Skeletal muscle satellite cell (primary cell): ENCODE measurements around the gene CTSD.

Experiments used
- H3K27me3 ChIP-seq: 2 replicates; pipeline ENCODE4 v1.7.0; 2013; ENCODE audit warnings: low read length; ENCODE audit not compliant: control insufficient read depth, insufficient read depth
- H3K36me3 ChIP-seq: 2 replicates; pipeline ENCODE4 v1.7.0; 2013; ENCODE audit warnings: mild to moderate bottlenecking, control low read depth, low read length; ENCODE audit not compliant: insufficient read depth
- H3K4me1 ChIP-seq: 2 replicates; pipeline ENCODE4 v1.7.0; 2013; ENCODE audit warnings: low read length; ENCODE audit not compliant: control insufficient read depth, insufficient read depth
- H3K4me2 ChIP-seq: 2 replicates; pipeline ENCODE4 v1.7.0; 2013; ENCODE audit warnings: mild to moderate bottlenecking, low read length
- H3K4me3 ChIP-seq: 2 replicates; pipeline ENCODE4 v1.7.0; 2013; ENCODE audit warnings: low read length
- H3K9ac ChIP-seq: 2 replicates; pipeline ENCODE4 v1.7.0; 2013; ENCODE audit warnings: mild to moderate bottlenecking, low read depth, low read length, moderate library complexity
- H3K9me3 ChIP-seq: replicated peaks from 2 replicates; pipeline ENCODE4 v1.7.0; 2013; ENCODE audit warnings: mild to moderate bottlenecking, control low read depth, low read length

Gene CTSD

GRCh38 chr11:1736447-1736992 is 27.2 kb downstream of the CTSD start:
- H3K36me3 ChIP-seq: no peaks in the 10 kb centered on the region
- H3K9me3 ChIP-seq: peaks cover 3% of the 10 kb centered on the region
- H3K9ac ChIP-seq: no peak overlapping the region
- no peak overlapping the region for H3K4me3 ChIP-seq
- peaks cover 34% of the 10 kb centered on the region for H3K27me3 ChIP-seq
- H3K4me2 ChIP-seq: no peak overlapping the region
- H3K4me1 ChIP-seq: no peaks in the 10 kb centered on the region

- Histone ChIP-seq H3K4me1 (no peaks in the 10 kb centered on the region), H3K9me3 (peaks cover 3% of the 10 kb centered on the region), H3K9ac (no peak overlapping the region), H3K4me3 (no peak overlapping the region), H3K36me3 (no peaks in the 10 kb centered on the region), H3K4me2 (no peak overlapping the region), H3K27me3 (peaks cover 38% of the 10 kb centered on the region)
Measured at GRCh38 chr11:1735271-1735670, 28.5 kb downstream of the CTSD start.

DNA sequence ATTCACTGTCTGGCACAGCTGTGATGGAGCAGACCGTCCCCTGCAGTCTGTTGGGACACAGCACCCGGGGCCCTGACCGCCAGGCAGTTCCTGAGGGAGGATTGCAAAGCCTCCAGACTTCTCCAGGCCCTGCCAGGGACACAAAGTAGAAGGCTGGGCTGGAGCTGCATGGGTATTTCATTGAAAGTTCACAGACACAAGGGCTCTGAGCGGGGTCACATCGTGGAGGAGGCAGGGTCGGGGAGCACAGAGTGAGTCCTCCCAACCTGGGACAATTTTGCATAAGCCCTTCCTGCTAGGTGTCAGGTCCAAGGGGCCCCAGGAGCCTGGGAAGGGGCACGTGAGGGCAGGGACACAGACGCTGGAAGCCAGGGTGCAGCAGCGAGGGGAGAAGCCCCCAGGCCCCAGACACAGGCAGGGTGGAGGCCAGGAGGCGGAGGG is 29.1 kb downstream of the CTSD start:
- H3K36me3 ChIP-seq: no peaks in the 10 kb centered on the region
- H3K27me3 ChIP-seq: peaks cover 44% of the 10 kb centered on the region
- H3K4me1 ChIP-seq: no peaks in the 10 kb centered on the region
- H3K4me3 ChIP-seq: no peak overlapping the region
- H3K9me3 ChIP-seq: peaks cover 3% of the 10 kb centered on the region
- no peak overlapping the region for H3K9ac ChIP-seq
- no peak overlapping the region for H3K4me2 ChIP-seq

DNA sequence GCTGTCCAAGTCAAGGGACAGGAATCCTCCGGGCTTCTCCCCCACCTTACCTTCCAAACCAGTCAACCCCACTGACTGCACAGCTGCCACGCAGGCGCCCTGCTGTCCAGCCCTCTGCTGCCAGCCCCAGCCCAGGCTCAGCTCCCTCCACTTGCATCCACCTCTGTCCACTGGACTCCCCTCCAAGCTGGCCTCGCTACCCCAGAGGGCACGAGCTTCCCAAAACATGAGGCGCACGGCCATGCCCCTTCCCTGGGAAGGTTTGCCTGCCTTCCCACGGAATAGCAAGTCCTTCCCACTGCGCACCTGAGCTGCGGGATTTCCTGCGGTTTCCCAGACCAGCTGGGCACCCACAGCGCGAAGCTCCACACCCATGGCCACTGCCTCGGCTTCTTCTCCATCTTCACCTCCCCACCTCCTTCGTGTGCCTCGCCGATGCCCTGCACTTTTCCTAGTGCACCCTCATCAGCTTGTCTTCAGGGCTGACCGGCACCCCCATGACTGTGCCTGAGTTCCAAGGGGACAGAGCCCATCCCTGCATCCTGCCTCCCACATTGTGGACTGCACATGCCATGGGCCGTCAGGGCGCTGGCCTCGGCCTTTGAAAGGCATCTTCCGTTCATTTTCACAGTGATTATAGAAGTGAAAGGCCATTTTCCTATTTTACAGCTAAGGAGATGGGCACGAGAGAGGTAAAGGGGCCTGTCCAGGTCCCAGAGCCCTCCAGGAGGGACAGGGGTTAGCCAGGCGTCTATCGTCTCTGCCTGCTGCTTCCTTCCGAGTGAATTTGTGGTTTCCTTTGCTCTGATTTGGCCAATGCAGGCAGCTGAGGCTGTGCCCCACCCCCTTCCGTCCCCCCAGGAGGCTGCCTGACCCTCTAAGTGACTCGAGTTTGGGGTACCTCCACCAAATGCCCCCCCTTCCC is 29.7 kb downstream of the CTSD start:
- peaks cover 3% of the 10 kb centered on the region for H3K9me3 ChIP-seq
- peaks cover 50% of the 10 kb centered on the region for H3K27me3 ChIP-seq
- no peak overlapping the region for H3K4me3 ChIP-seq
- no peak overlapping the region for H3K4me2 ChIP-seq
- H3K4me1 ChIP-seq: no peaks in the 10 kb centered on the region
- H3K36me3 ChIP-seq: no peaks in the 10 kb centered on the region
- no peak overlapping the region for H3K9ac ChIP-seq

- Histone ChIP-seq H3K4me1 (no peaks in the 10 kb centered on the region), H3K4me3 (no peak overlapping the region), H3K9me3 (peaks cover under 1% of the 10 kb centered on the region), H3K36me3 (no peaks in the 10 kb centered on the region), H3K27me3 (peaks cover 57% of the 10 kb centered on the region), H3K4me2 (no peak overlapping the region), H3K9ac (no peak overlapping the region)
Measured at GRCh38 chr11:1733009-1733715, 30.6 kb downstream of the CTSD start.

DNA sequence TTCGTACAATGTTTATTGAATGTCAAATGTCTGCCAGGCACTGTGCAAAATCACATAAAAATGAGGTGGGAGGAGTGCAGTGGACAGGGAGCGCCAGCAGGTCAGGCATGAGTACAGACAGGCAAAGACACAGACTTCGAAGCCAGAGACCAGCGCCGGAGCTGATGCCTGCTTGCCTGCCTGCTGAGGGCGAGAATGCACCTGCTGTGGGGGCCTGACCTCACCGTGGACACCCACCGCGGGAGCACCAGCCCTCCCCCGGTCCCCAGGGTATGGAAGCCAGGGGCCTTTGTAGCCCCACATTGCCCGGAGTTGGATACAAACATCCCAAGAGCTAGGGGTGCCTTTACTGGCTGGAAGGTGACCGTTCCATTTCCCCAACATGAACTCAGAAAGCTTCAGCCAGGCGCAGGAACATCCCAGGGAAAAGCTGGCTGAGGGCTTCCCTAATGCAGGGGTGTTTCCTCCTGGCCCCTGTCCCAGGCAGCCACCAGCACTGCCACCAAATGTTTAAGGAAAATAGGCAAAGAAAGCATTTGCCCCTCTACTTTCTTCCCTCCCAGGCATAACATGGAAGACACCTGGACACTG is 31.2 kb downstream of the CTSD start:
- Histone ChIP-seq H3K4me3 (no peak overlapping the region), H3K9ac (no peak overlapping the region), H3K36me3 (no peaks in the 10 kb centered on the region), H3K4me1 (no peaks in the 10 kb centered on the region), H3K4me2 (no peak overlapping the region), H3K9me3 (no peaks in the 10 kb centered on the region), H3K27me3 (peaks cover 64% of the 10 kb centered on the region)

DNA sequence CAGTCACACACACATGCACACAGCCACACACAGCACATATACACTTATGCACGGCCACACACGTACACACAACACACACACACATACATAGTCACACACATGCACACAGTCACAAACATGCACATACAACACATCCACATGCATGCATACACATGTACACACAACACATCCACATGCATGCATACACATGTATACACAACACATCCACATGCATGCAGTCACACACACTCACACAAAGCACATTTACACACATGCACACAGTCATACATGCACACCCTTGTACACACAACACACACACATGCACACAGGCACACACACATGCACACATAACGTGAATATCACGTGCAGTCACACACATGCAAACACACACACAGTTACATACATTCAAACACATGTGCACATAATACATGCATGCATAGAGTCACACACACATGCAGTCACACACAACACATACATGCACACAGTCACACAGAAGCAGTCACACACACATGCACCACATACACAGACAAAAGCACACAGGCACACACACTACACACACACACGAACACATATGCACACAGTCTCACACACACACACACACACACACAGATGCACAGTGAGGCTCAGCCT is 32.2 kb downstream of the CTSD start:
- no peaks in the 10 kb centered on the region for H3K9me3 ChIP-seq
- H3K36me3 ChIP-seq: no peaks in the 10 kb centered on the region
- no peaks in the 10 kb centered on the region for H3K4me1 ChIP-seq
- no peak overlapping the region for H3K9ac ChIP-seq
- H3K4me2 ChIP-seq: no peak overlapping the region
- no peak overlapping the region for H3K4me3 ChIP-seq
- H3K27me3 ChIP-seq: peaks cover 64% of the 10 kb centered on the region

DNA sequence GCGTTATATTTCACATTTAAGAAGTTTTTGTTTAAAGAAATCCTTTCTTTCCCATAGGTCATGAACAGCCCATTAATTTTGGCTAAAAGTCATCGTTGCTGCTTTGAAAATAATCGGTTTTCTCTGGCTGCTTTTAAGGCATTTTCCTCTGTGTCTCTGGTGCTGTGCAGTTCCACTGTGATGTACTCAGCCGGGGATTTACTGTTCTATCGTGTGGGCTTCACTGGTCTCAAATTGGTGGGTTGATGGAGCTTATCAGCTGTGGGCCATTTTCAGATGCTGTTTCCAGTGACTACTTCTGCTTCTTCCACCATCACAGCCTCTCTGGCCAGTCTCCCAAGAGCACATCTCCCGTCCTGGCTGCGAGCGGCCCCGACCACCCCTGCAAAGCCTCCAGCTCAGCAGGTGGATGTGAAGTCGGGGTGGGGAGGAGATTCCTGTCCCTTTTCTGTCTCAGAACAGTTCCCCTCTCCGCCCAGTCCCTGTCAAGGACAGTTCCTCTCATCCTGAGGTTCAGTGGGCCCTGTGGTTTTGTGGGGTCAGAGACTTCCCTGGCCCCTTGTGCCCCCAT is 33.6 kb downstream of the CTSD start:
- peaks cover 59% of the 10 kb centered on the region for H3K27me3 ChIP-seq
- H3K9me3 ChIP-seq: no peaks in the 10 kb centered on the region
- H3K36me3 ChIP-seq: no peaks in the 10 kb centered on the region
- H3K9ac ChIP-seq: no peak overlapping the region
- no peaks in the 10 kb centered on the region for H3K4me1 ChIP-seq
- no peak overlapping the region for H3K4me3 ChIP-seq
- H3K4me2 ChIP-seq: no peak overlapping the region

- Histone ChIP-seq H3K27me3 (peaks cover 59% of the 10 kb centered on the region), H3K9me3 (no peaks in the 10 kb centered on the region), H3K36me3 (no peaks in the 10 kb centered on the region), H3K4me1 (no peaks in the 10 kb centered on the region), H3K4me2 (no peak overlapping the region), H3K4me3 (no peak overlapping the region), H3K9ac (no peak overlapping the region)
Measured at GRCh38 chr11:1729692-1730011, 34.1 kb downstream of the CTSD start.

GRCh38 chr11:1728931-1729691 is 34.6 kb downstream of the CTSD start:
- peaks cover 58% of the 10 kb centered on the region for H3K27me3 ChIP-seq
- no peak overlapping the region for H3K4me3 ChIP-seq

More at GRCh38 chr11:1728931-1729691, 34.6 kb downstream of the CTSD start:
- Histone ChIP-seq H3K4me1 (no peaks in the 10 kb centered on the region), H3K9me3 (no peaks in the 10 kb centered on the region), H3K4me2 (no peak overlapping the region), H3K36me3 (no peaks in the 10 kb centered on the region), H3K9ac (no peak overlapping the region)
